ENCODE measurements around the gene VPS50.

GRCh38 chr7:93284908-93285307 lies 52.7 kb downstream of the VPS50 start:
- TF ChIP-seq EZH2phosphoT487 (IDR thresholded peaks at IDR 0.05; ENCODE audit: insufficient read depth, low read depth): no peak
- TF ChIP-seq EZH2 (IDR thresholded peaks at IDR 0.05; ENCODE audit: insufficient read depth, poor library complexity, severe bottlenecking): no peak

All from GM23248 (cell line).